CD8-positive, alpha-beta memory T cell (primary cell): Measurements from ENCODE around the gene MXD4. TPM values are rescaled to one million over a fixed set of nuclear protein-coding genes. Genes with fewer than 3 reads are reported as not detected.
A peak's percentile ranks its signal among the peaks of the same experiment; 100 is the strongest.

Source experiments
- CTCF ChIA-PET: fragments of 350-600 bp; sonication (Branson Sonifier 250); formaldehyde crosslinking; loops from one replicate; lab custom pipeline; 2021; ENCODE audit warnings: antibody characterized with exemption; lab: Charles Lee
- POLR2A ChIA-PET: fragments of 350-600 bp; sonication (Branson Sonifier 250); formaldehyde crosslinking; loops from one replicate; lab custom pipeline; 2021; ENCODE audit warnings: antibody characterized with exemption; lab: Charles Lee
- DNase-seq, 5 donors: peaks; one replicate each; pipeline versions ENCODE4 v3.0.0 to v3.0.0-alpha.2; 2020 to 2022; ENCODE audit warnings: mixed read lengths in 1 of 5
- H3K27ac ChIP-seq: one replicate; pipeline ENCODE4 v1.7.0; 2013; ENCODE audit warnings: low read depth, mild to moderate bottlenecking, low read length, moderate library complexity
- H3K27me3 ChIP-seq: 2 replicates; pipeline ENCODE4 v1.7.0; 2013; ENCODE audit warnings: low read length, mild to moderate bottlenecking; ENCODE audit not compliant: insufficient read depth, poor library complexity, severe bottlenecking
- H3K36me3 ChIP-seq: 2 replicates; pipeline ENCODE4 v1.7.0; 2013; ENCODE audit warnings: mild to moderate bottlenecking, low read length, moderate library complexity; ENCODE audit not compliant: insufficient read depth
- H3K4me1 ChIP-seq: 2 replicates; pipeline ENCODE4 v1.7.0; 2013; ENCODE audit warnings: mild to moderate bottlenecking, low read length, moderate library complexity; ENCODE audit not compliant: insufficient read depth
- H3K4me3 ChIP-seq: 2 replicates; pipeline ENCODE4 v1.7.0; 2013; ENCODE audit warnings: mild to moderate bottlenecking, low read length
- H3K9me3 ChIP-seq: 2 replicates; pipeline ENCODE4 v1.7.0; 2013; ENCODE audit warnings: mild to moderate bottlenecking, low read length
- H3K27ac Mint-ChIP-seq, 8 donors: one replicate each; pipeline ENCODE4 v1.8.0; 2020 to 2021; ENCODE audit warnings: mixed read lengths in 8 of 8, mild to moderate bottlenecking in 6 of 8, inconsistent platforms in 3 of 8, moderate library complexity in 3 of 8
- H3K27me3 Mint-ChIP-seq, 2 donors: one replicate each; pipeline ENCODE4 v1.8.0; 2020 to 2021; ENCODE audit warnings: mixed read lengths in 2 of 2, mild to moderate bottlenecking in 1 of 2, moderate library complexity in 1 of 2
- H3K36me3 Mint-ChIP-seq, 3 donors: one replicate each; pipeline ENCODE4 v1.8.0; 2020 to 2021; ENCODE audit warnings: mixed read lengths in 3 of 3, inconsistent platforms in 1 of 3, mild to moderate bottlenecking in 1 of 3
- H3K4me1 Mint-ChIP-seq, 3 donors: one replicate each; pipeline ENCODE4 v1.8.0; 2020 to 2021; ENCODE audit warnings: mixed read lengths in 3 of 3, inconsistent platforms in 1 of 3, mild to moderate bottlenecking in 1 of 3
- H3K4me3 Mint-ChIP-seq, 7 donors: one replicate each; pipeline ENCODE4 v1.8.0; 2020 to 2021; ENCODE audit warnings: mixed read lengths in 7 of 7, mild to moderate bottlenecking in 6 of 7, moderate library complexity in 4 of 7, inconsistent platforms in 2 of 7
- H3K9me3 Mint-ChIP-seq, 5 donors: one replicate each; pipeline ENCODE4 v1.8.0; 2020 to 2022; ENCODE audit warnings: mixed read lengths in 5 of 5, mild to moderate bottlenecking in 3 of 5, moderate library complexity in 2 of 5, inconsistent platforms in 1 of 5
- polyA plus RNA-seq: library from polyadenylated mRNA; unstranded; fragments of 300-500 nt; fragmentation: Illumina TruSeq; gene quantifications from one replicate; pipeline ENCODE4 v1.2.3, GENCODE V29; 2021
- total RNA-seq, 2 experiments: library from RNA; stranded (reverse); gene quantifications; one replicate each; pipeline ENCODE4 v1.2.3, GENCODE V29; 2021

The MXD4 gene
- total and polyA plus RNA-seq, 3 experiments from 2014 or later: 10.2 to 47.2 (median 12.2) TPM

DNA sequence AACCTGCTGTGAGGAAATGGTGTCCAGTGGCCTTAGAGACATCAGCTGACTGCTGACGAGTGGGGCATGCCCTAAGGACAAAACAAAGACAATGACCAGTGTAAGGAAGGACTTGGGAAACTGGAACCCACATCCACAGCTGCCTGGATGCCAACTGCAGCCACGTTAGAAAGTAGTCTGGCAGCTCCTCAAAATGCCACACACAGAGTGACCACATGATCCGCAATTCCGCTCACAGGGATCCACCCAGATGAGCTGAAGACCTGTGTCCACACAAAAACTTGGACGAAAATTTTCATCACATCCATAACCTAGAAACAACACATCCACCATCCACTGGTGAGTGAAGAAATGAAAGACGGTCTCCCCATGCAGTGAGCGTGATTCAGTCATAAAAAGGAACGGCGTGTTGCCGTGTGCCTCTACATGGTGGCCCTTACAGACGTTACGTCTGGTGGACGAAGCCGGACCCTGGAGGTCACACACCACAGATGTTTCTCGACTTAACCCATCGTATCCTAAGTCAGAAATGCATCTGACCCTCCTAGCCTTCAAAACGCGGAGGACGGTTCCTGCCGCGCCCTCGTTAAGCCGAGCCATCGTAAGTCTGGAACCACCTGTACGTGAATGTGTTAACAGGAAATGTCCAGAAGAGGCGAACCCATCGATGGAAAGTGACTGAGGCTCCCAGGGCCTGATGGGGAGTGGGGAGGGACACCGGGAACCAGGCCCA lies 40.6 kb upstream of the MXD4 start:
- no peak for DNase-seq
- H3K36me3 ChIP-seq: no peaks in the 10 kb centered on the region
- H3K27me3 ChIP-seq: no peaks in the 10 kb centered on the region
- Mint-ChIP-seq H3K27ac (peak overlapping the region in 3 of 8 donors; percentile 11 to 79 (median 41)), H3K4me3 (no peak overlapping the region), H3K27me3 (no peaks in the 10 kb centered on the region), H3K9me3 (peaks cover 0 to 6% (median 0%) of the 10 kb centered on the region in 5 donors), H3K4me1 (peaks cover 2 to 15% (median 12%) of the 10 kb centered on the region in 3 donors), H3K36me3 (peaks cover 7 to 30% (median 10%) of the 10 kb centered on the region in 3 donors)
- no peak overlapping the region for H3K27ac ChIP-seq
- CTCF ChIA-PET: no interaction called here
- H3K4me1 ChIP-seq: no peaks in the 10 kb centered on the region
- no peak overlapping the region for H3K4me3 ChIP-seq
- POLR2A ChIA-PET: interaction anchor here (1.0 kb wide), 1 partner anchor 9 kb away, joined by 3 read pairs; no protein-coding TSS in a partner anchor
- H3K9me3 ChIP-seq: no peaks in the 10 kb centered on the region

DNA sequence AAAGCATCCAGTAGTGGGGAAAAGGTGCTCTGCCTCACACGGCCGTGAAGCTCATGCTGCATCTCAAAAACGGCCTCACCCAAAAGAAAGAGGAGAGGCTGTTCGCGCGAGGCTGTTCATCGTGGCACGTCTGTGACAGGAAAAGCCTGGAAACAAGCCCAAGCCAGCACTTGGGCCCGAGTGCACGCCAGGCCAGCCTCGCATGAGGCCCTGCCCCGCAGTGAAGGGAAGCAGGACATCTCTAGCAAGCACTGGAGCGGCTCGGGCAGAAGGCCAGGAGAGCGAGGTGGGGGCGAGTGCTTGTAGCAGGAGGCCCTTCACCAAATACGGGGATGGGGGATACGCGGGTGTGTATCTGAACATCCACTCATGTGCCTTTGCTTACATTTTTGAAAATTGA lies 39.9 kb upstream of the MXD4 start:
- Mint-ChIP-seq H3K9me3 (peaks cover 0 to 3% (median 0%) of the 10 kb centered on the region in 5 donors), H3K4me3 (no peak overlapping the region), H3K36me3 (peaks cover 5 to 30% (median 7%) of the 10 kb centered on the region in 3 donors), H3K27me3 (no peaks in the 10 kb centered on the region), H3K27ac (peak overlapping the region in 3 of 8 donors; percentile 17 to 60 (median 38)), H3K4me1 (peaks cover 4 to 17% (median 16%) of the 10 kb centered on the region in 3 donors)
- ChIA-PET POLR2A (interaction anchor here (1.0 kb wide), 1 partner anchor 8 kb away, joined by 3 read pairs; no protein-coding TSS in a partner anchor), CTCF (no interaction called here)
- Histone ChIP-seq H3K4me3 (no peak overlapping the region), H3K4me1 (no peaks in the 10 kb centered on the region), H3K27me3 (no peaks in the 10 kb centered on the region), H3K27ac (no peak overlapping the region), H3K9me3 (no peaks in the 10 kb centered on the region), H3K36me3 (no peaks in the 10 kb centered on the region)
- DNase-seq: no peak

DNA sequence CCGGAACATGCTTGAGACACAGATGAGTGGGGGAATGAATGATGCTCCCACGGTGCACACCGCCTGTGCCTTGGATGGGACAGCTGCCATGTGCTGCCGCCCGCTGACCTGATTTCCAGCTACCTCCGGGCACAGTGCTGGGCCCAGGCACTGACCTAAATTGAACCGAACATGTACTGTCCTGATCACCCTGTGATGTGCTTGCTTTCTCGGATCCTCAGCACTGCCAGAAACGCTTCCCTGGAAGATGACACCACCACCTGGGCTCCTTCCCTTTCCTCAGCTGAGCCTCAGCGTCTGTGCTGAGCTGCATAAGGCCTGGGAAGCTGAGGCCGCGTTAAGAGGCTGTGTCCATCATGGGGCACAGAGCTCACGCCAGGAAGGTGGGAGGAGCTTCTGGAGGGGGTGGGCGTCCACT lies 39.3 kb upstream of the MXD4 start:
- no peak for DNase-seq
- Mint-ChIP-seq H3K9me3 (no peaks in the 10 kb centered on the region), H3K4me1 (peaks cover 4 to 18% (median 17%) of the 10 kb centered on the region in 3 donors), H3K4me3 (peak overlapping the region in 1 of 7 donors; percentile 36), H3K36me3 (peaks cover 2 to 27% (median 7%) of the 10 kb centered on the region in 3 donors), H3K27ac (peak overlapping the region in 3 of 8 donors; percentile 38 to 68 (median 42)), H3K27me3 (no peaks in the 10 kb centered on the region)
- Histone ChIP-seq H3K4me3 (no peak overlapping the region), H3K27ac (no peak overlapping the region), H3K4me1 (peaks cover 3% of the 10 kb centered on the region), H3K9me3 (no peaks in the 10 kb centered on the region), H3K36me3 (no peaks in the 10 kb centered on the region), H3K27me3 (no peaks in the 10 kb centered on the region)
- CTCF ChIA-PET: no interaction called here
- POLR2A ChIA-PET: no interaction called here

DNA sequence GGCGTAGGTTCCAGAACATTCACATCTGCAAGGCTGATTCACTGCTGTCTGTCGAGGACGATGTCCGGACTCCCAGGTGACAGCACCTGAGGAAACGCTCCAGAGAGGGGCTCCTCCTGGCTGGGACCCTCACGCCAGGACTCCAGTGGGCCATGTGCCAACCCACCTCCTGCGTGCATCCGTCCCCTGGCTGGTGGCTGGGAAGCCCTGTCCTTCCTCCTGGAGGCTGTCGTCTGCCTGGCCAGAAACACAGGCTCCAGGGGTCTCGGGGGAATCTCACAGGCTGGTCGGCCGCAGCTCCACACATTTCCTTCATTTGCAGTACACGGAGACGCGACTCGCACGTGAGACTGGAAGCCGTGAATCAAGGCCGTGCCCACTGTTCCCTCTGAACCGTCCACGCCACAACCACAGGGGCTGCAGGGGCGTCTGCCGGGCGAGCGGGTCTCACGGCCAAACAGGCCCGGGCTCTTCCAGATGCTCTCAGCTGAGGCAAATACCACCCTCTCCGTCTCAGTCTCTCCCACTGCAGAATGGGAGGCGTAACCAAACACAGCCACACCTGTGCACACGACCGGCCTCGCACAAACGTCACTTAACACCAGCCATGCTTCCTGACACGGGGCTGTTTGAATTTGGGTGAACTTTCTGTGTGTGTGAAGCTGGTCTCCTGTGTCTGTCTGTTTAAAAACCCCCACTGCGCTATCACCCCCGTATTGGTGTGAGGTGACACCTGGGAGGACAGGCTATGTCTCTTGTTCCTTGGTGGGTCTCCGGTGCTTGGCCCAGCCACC lies 38.7 kb upstream of the MXD4 start:
- CTCF ChIA-PET: no interaction called here
- Mint-ChIP-seq H3K36me3 (peaks cover 0 to 26% (median 7%) of the 10 kb centered on the region in 3 donors), H3K27ac (peak overlapping the region in 3 of 8 donors; percentile 17 to 93 (median 77)), H3K4me3 (no peak overlapping the region), H3K9me3 (no peaks in the 10 kb centered on the region), H3K4me1 (peaks cover 6 to 23% (median 18%) of the 10 kb centered on the region in 3 donors), H3K27me3 (no peaks in the 10 kb centered on the region)
- Histone ChIP-seq H3K4me1 (peaks cover 9% of the 10 kb centered on the region), H3K27me3 (no peaks in the 10 kb centered on the region), H3K36me3 (no peaks in the 10 kb centered on the region), H3K9me3 (no peaks in the 10 kb centered on the region), H3K4me3 (no peak overlapping the region), H3K27ac (no peak overlapping the region)
- POLR2A ChIA-PET: no interaction called here
- no peak for DNase-seq

DNA sequence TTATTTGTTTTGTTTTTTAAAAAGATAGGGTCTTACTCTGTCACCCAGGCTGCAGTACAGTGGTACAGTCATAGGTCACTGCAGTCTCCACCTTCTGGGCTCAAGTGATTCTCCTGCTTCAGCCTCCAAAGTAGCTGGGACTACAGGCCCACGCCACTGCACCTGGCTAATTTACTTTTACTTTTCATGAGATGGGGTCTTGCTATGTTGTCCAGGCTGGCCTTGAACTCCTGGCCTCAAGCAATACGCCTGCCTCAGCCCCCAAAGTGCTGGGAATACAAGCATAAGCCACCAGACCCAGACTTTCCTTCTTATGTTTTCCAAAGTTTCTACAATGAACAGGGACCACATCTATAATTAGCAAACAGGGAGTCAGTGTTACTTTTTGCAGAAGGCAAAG lies 37.9 kb upstream of the MXD4 start:
- H3K27ac ChIP-seq: no peak overlapping the region
- H3K36me3 ChIP-seq: no peaks in the 10 kb centered on the region
- ChIA-PET POLR2A (no interaction called here), CTCF (no interaction called here)
- H3K9me3 ChIP-seq: no peaks in the 10 kb centered on the region
- Mint-ChIP-seq H3K4me3 (no peak overlapping the region), H3K27ac (peak overlapping the region in 7 of 8 donors; percentile 64 to 93 (median 71)), H3K4me1 (peaks cover 11 to 31% (median 24%) of the 10 kb centered on the region in 3 donors), H3K27me3 (peaks cover 0 to 2% of the 10 kb centered on the region in 2 donors), H3K36me3 (peaks cover 0 to 19% (median 7%) of the 10 kb centered on the region in 3 donors), H3K9me3 (no peaks in the 10 kb centered on the region)
- H3K4me1 ChIP-seq: peaks cover 16% of the 10 kb centered on the region
- no peaks in the 10 kb centered on the region for H3K27me3 ChIP-seq
- no peak overlapping the region for H3K4me3 ChIP-seq
- DNase-seq: no peak

DNA sequence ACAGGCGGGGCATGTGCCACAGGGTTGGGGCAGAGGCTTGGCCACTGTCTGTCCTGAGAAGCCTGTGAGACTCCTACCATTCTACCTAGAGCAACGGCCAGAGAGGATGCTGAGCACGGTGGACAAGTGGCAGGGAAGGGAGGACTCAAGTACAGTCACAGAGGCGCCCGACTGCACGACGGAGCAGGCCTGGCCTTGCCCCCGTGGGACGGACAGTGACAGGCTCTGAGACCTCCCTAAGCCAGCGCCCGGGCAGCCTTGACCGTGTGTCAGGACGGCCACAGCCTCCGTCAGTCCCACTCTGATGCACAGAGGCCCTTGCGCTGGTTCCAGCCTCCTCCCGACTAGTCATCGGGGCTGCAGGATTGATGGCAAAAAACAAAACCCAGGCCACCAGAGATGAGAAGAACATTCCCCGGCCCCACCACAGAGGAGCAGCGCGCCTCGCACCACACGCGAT lies 36.7 kb upstream of the MXD4 start:
- H3K27me3 ChIP-seq: no peaks in the 10 kb centered on the region
- peaks cover 0 to 2% of the 10 kb centered on the region in 2 donors for H3K27me3 Mint-ChIP-seq
- peak overlapping the region; percentile 58 to 97 (median 76) for H3K27ac Mint-ChIP-seq
- H3K9me3 Mint-ChIP-seq: peaks cover 0 to 6% (median 0%) of the 10 kb centered on the region in 5 donors
- no peak overlapping the region for H3K4me3 ChIP-seq
- H3K36me3 Mint-ChIP-seq: peaks cover 0 to 19% (median 7%) of the 10 kb centered on the region in 3 donors
- H3K4me1 Mint-ChIP-seq: peaks cover 14 to 42% (median 35%) of the 10 kb centered on the region in 3 donors
- POLR2A ChIA-PET: no interaction called here
- H3K9me3 ChIP-seq: no peaks in the 10 kb centered on the region
- H3K4me1 ChIP-seq: peaks cover 25% of the 10 kb centered on the region
- CTCF ChIA-PET: no interaction called here
- H3K36me3 ChIP-seq: no peaks in the 10 kb centered on the region
- H3K27ac ChIP-seq: no peak overlapping the region
- H3K4me3 Mint-ChIP-seq: peak overlapping the region in 1 of 7 donors; percentile 27
- peak in 1 of 5 donors; percentile 42 for DNase-seq

DNA sequence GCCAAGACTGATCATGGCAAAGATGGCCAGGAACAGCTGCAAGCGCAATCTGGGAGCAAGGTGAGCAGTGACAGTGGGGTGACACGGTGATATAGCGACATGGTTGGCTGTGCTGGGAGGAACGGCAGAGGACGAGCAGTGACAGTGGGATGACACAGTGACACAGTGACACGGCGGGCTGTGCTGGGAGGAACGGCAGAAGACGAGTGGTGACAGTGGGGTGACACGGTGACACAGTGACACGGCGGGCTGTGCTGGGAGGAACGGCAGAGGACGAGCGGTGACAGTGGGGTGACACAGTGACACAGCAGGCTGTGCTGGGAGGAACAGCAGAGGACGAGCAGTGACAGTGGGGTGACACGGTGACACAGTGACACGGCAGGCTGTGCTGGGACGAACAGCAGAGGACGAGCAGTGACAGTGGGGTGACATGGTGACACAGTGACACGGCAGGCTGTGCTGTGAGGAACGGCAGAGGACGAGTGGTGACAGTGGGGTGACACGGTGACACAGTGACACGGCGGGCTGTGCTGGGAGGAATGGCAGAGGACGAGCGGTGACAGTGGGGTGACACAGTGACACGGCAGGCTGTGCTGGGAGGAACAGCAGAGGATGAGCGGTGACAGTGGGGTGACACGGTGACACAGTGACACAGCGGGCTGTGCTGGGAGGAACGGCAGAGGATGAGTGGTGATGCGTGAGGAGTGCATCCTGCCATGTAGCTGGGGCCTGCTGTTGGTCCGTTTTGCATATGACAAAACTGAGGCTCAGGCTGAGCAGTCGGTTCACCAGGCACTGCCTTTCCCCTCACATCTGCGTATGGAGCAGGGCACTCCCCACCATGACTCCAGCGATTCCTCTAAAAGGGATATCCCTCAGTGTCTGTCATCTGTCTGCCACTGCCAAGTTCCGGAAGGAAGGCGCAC lies 36.0 kb upstream of the MXD4 start:
- Mint-ChIP-seq H3K27me3 (peaks cover 0 to 2% of the 10 kb centered on the region in 2 donors), H3K36me3 (peaks cover 0 to 16% (median 7%) of the 10 kb centered on the region in 3 donors), H3K27ac (peak overlapping the region in 7 of 8 donors; percentile 9 to 95 (median 80)), H3K4me1 (peaks cover 14 to 45% (median 39%) of the 10 kb centered on the region in 3 donors), H3K9me3 (peaks cover 0 to 6% (median 0%) of the 10 kb centered on the region in 5 donors), H3K4me3 (peak overlapping the region in 2 of 7 donors; percentile 3 to 19)
- CTCF ChIA-PET: no interaction called here
- Histone ChIP-seq H3K27me3 (no peaks in the 10 kb centered on the region), H3K27ac (no peak overlapping the region), H3K4me3 (no peak overlapping the region), H3K4me1 (peaks cover 25% of the 10 kb centered on the region), H3K9me3 (no peaks in the 10 kb centered on the region), H3K36me3 (no peaks in the 10 kb centered on the region)
- DNase-seq: peak in 2 of 5 donors; percentile 17 to 33
- POLR2A ChIA-PET: no interaction called here
